Ramos (cell line): ENCODE results near the gene SH3RF3.

ENCODE experiments used
- in situ Hi-C: fragments of 300-500 bp; cut with MboI; formaldehyde crosslinking; loops from one replicate; pipeline ENCODE4 v1.14.3; 2022; ENCODE audit warnings: low sequenced_read_pairs; ENCODE audit not compliant: unreplicated experiment

SH3RF3 gene

GRCh38 chr2:109471658-109472057 lies 342.7 kb downstream of the SH3RF3 start:
- in situ Hi-C loops = no loop called here

GRCh38 chr2:109472331-109472959 lies 343.4 kb downstream of the SH3RF3 start:
- in situ Hi-C loops = no loop called here

- in situ Hi-C loops = no loop called here
These were observed 344.0 kb downstream of the SH3RF3 start for GRCh38 chr2:109472974-109473373.

GRCh38 chr2:109473616-109474318 lies 344.8 kb downstream of the SH3RF3 start:
- in situ Hi-C loops = no loop called here

GRCh38 chr2:109474319-109474825 lies 345.4 kb downstream of the SH3RF3 start:
- in situ Hi-C loops = no loop called here

GRCh38 chr2:109475531-109476210 lies 346.7 kb downstream of the SH3RF3 start:
- in situ Hi-C loops = no loop called here

GRCh38 chr2:109476641-109477441 lies 347.8 kb downstream of the SH3RF3 start:
- in situ Hi-C loops = no loop called here

- in situ Hi-C loops = no loop called here
These were observed 350.0 kb downstream of the SH3RF3 start for GRCh38 chr2:109478906-109479493.

- in situ Hi-C loops = no loop called here
These were observed 350.8 kb downstream of the SH3RF3 start for GRCh38 chr2:109479804-109480203.

- in situ Hi-C loops = no loop called here
These were observed 351.6 kb downstream of the SH3RF3 start for GRCh38 chr2:109480486-109481195.

- in situ Hi-C loops = no loop called here
These were observed 352.2 kb downstream of the SH3RF3 start for GRCh38 chr2:109481196-109481555.

GRCh38 chr2:109481599-109481998 lies 352.6 kb downstream of the SH3RF3 start:
- in situ Hi-C loops = no loop called here

GRCh38 chr2:109482361-109482861 lies 353.4 kb downstream of the SH3RF3 start:
- in situ Hi-C loops = no loop called here

- in situ Hi-C loops = no loop called here
These were observed 357.9 kb downstream of the SH3RF3 start for GRCh38 chr2:109486711-109487535.

- in situ Hi-C loops = no loop called here
These were observed 358.5 kb downstream of the SH3RF3 start for GRCh38 chr2:109487536-109487869.

- in situ Hi-C loops = no loop called here
These were observed 359.1 kb downstream of the SH3RF3 start for GRCh38 chr2:109487871-109488655.

- in situ Hi-C loops = no loop called here
These were observed 360.3 kb downstream of the SH3RF3 start for GRCh38 chr2:109489296-109489695.
